Hepatocyte (in vitro differentiated cells): ENCODE data around the gene PECR. TPM values are rescaled to one million over a fixed set of nuclear protein-coding genes. Genes with fewer than 3 reads are reported as not detected.

Experiments used
- DNase-seq: peaks from one replicate; pipeline ENCODE4 v3.0.0-alpha.2; 2016; ENCODE audit warnings: low spot score
- H2AFZ ChIP-seq: fragments of 200-600 bp; sonication (generic); 2 replicates; pipeline ENCODE4 v1.6.0; 2016; ENCODE audit warnings: antibody characterized with exemption, mild to moderate bottlenecking
- H3K27ac ChIP-seq: fragments of 200-600 bp; sonication (generic); 2 replicates; pipeline ENCODE4 v1.5.1; 2016; ENCODE audit warnings: mild to moderate bottlenecking
- H3K27me3 ChIP-seq: fragments of 200-600 bp; sonication (generic); 2 replicates; pipeline ENCODE4 v1.6.1; 2016
- H3K36me3 ChIP-seq: fragments of 200-600 bp; sonication (generic); replicated peaks from 2 replicates; pipeline ENCODE4 v1.5.1; 2016; ENCODE audit warnings: low read depth; ENCODE audit not compliant: insufficient read depth
- H3K4me1 ChIP-seq: fragments of 200-600 bp; sonication (generic); 2 replicates; pipeline ENCODE4 v1.5.1; 2016; ENCODE audit warnings: mild to moderate bottlenecking, moderate library complexity; ENCODE audit not compliant: insufficient read depth
- H3K4me2 ChIP-seq: fragments of 200-600 bp; sonication (generic); 2 replicates; pipeline ENCODE4 v1.6.0; 2016
- H3K4me3 ChIP-seq: fragments of 200-600 bp; sonication (generic); 2 replicates; pipeline ENCODE4 v1.5.1; 2016; ENCODE audit warnings: mild to moderate bottlenecking
- H3K79me2 ChIP-seq: fragments of 200-600 bp; sonication (generic); 2 replicates; pipeline ENCODE4 v1.6.0; 2017; ENCODE audit warnings: mild to moderate bottlenecking
- H3K9me2 ChIP-seq: fragments of 200-600 bp; sonication (generic); replicated peaks from 2 replicates; pipeline ENCODE4 v1.6.0; 2017; ENCODE audit warnings: mild to moderate bottlenecking; ENCODE audit not compliant: insufficient read depth
- H3K9me3 ChIP-seq: fragments of 200-600 bp; sonication (generic); 2 replicates; pipeline ENCODE4 v1.5.1; 2016; ENCODE audit warnings: low read depth, mild to moderate bottlenecking
- H4K20me1 ChIP-seq: fragments of 200-600 bp; sonication (generic); 2 replicates; pipeline ENCODE4 v1.6.0; 2016; ENCODE audit warnings: mild to moderate bottlenecking; ENCODE audit not compliant: insufficient read depth, poor library complexity, severe bottlenecking
- EZH2 ChIP-seq: fragments of 200-600 bp; sonication (generic); IDR thresholded peaks from 2 replicates; pipeline ENCODE4 v1.6.1; 2016; ENCODE audit warnings: antibody characterized with exemption, mild to moderate bottlenecking, borderline replicate concordance
- EZH2phosphoT487 ChIP-seq: fragments of 200-600 bp; sonication (generic); IDR thresholded peaks from one replicate; pipeline ENCODE4 v1.6.1; 2018; ENCODE audit warnings: antibody characterized with exemption, mild to moderate bottlenecking, low read depth, moderate library complexity; ENCODE audit not compliant: unreplicated experiment, severe bottlenecking
- WGBS: methylation state at CpG from one replicate; pipeline ENCODE4 v1.1.6; 2016; ENCODE audit warnings: low lambda C conversion rate; ENCODE audit errors: missing lambda C conversion rate; 5-methylcytosine and 5-hydroxymethylcytosine counted together
- polyA plus RNA-seq: library from polyadenylated mRNA; unstranded; fragments of >200 nt; fragmentation: Nextera tagmentation; extraction: Ambion mirVana; gene quantifications from 2 replicates; pipeline ENCODE4 v1.2.1, GENCODE V29; 2016
- total RNA-seq: library from RNA; depleted of rRNA; stranded (reverse); fragments of >200 nt; gene quantifications from 2 replicates; pipeline ENCODE4 v1.2.3, GENCODE V29; 2014
- TF ChIP-seq, protein P1 (sequence below): fragments of 200-600 bp; sonication (generic); IDR thresholded peaks from 2 replicates; pipeline ENCODE4 v1.5.1; 2016; ENCODE audit warnings: antibody characterized with exemption, mild to moderate bottlenecking; ENCODE audit not compliant: poor library complexity

PECR gene
- total and polyA plus RNA-seq, 2 experiments from 2014 or later = 17.4 to 32.4 TPM

DNA sequence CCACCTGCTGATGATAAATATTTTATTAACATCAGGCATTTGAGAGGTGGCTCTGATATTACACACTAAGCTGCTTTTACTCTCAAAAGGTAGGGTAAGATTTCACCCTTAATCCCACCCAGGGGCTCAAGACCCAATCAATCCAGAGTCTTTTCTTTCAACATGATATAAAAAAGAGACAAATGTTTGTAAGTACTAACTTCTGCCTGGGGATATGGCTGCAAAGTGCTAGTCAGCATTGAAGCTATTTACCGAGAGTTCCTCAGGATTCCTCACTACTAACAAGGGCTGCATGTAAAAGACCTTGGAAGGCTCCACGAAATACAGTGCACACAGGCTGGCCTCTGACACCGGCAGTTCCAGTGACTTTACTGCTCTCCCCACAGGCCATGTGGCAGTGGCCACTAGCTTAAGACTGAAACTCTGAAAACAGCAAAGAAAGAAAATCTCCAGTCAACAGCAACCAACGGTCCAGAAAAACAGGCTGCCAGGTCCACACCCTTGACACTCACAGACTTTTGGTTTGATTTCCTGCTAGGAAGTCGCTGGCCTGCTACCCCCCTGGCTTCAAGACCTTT lies 79.4 kb downstream of the PECR start:
- Histone ChIP-seq H3K4me3 (no peak overlapping the region), H3K4me1 (no peaks in the 10 kb centered on the region), H3K9me3 (no peaks in the 10 kb centered on the region), H3K9me2 (no peaks in the 10 kb centered on the region), H3K4me2 (no peak overlapping the region), H2AFZ (no peak overlapping the region), H3K27me3 (no peaks in the 10 kb centered on the region), H3K79me2 (peaks cover 21% of the 10 kb centered on the region), H4K20me1 (no peaks in the 10 kb centered on the region), H3K36me3 (no peaks in the 10 kb centered on the region), H3K27ac (no peak overlapping the region)
- no peak for DNase-seq
- TF ChIP-seq, protein P1, sequence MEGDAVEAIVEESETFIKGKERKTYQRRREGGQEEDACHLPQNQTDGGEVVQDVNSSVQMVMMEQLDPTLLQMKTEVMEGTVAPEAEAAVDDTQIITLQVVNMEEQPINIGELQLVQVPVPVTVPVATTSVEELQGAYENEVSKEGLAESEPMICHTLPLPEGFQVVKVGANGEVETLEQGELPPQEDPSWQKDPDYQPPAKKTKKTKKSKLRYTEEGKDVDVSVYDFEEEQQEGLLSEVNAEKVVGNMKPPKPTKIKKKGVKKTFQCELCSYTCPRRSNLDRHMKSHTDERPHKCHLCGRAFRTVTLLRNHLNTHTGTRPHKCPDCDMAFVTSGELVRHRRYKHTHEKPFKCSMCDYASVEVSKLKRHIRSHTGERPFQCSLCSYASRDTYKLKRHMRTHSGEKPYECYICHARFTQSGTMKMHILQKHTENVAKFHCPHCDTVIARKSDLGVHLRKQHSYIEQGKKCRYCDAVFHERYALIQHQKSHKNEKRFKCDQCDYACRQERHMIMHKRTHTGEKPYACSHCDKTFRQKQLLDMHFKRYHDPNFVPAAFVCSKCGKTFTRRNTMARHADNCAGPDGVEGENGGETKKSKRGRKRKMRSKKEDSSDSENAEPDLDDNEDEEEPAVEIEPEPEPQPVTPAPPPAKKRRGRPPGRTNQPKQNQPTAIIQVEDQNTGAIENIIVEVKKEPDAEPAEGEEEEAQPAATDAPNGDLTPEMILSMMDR = no peak
- no peak for TF ChIP-seq EZH2phosphoT487
- 45% methylated on average over 5 of the region's 5 CpGs for WGBS

DNA sequence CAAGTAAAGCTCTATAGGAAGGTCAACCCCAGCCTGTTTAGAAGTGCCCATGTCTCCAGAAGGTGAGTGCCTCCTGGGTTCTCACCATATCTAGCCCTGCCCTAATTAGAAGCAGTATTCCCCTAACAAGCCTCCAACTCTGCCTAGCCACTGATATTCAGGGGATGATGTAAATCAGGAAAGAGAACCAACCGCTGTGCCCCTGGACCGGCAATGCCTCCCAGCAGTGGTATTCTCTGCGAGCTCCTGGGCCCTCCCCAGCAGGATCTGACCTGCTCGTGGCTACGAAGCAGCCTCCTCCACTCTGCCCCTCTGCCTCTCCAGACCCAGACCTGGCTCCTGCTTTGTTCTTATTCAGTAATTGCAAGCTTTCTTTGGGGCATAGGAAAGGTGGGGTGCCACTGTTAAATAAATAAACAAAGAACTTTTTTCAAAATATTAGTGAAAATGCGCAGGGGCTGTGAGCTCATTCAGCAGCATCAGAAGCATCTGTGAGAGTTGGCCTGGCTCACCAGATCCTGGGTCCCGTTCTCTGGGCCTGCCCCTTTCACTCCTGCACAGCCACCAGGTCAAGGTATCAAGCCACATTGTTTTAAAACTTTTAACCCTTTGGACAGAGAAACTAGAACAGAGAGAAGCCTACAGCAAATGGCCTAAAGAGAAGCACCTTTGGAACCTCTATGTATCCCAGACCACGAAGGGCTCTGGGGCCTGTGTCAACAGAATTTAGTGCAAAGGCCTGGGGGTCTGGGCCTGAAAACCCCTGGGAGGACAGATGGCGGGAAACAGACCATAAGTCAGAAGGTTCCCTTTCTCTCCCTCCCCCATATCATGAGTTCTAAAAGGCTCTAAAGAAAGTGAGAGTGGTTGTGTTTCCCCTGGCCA lies 80.2 kb downstream of the PECR start:
- Histone ChIP-seq H3K79me2 (peaks cover 16% of the 10 kb centered on the region), H3K4me2 (no peak overlapping the region), H4K20me1 (no peaks in the 10 kb centered on the region), H3K36me3 (no peaks in the 10 kb centered on the region), H3K27ac (no peak overlapping the region), H3K4me1 (no peaks in the 10 kb centered on the region), H3K9me3 (no peaks in the 10 kb centered on the region), H3K27me3 (no peaks in the 10 kb centered on the region), H3K9me2 (no peaks in the 10 kb centered on the region), H2AFZ (no peak overlapping the region), H3K4me3 (no peak overlapping the region)
- TF ChIP-seq EZH2phosphoT487 (no peak), EZH2 (no peak)
- TF ChIP-seq, protein P1 = no peak
- no peak for DNase-seq
- WGBS = 71% methylated on average over 9 of the region's 9 CpGs

DNA sequence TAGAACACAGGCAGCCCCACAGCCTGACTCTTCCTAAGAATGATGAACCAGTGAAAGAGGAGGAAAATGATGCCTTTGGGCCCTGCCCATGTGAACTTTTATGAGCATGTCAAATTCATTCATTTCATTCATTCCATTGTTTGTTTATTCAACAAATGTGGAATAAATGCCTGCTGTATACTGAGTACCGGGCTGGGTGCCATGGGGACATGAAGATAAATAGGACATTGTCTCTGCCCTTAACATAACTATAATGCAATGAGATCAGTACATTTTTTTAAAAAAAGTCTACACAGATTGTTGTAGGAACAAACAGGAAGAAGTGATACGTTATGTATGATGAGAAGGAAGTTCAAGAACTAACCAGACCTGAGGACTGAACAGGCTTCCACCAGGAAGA lies 83.0 kb downstream of the PECR start:
- no peaks in the 10 kb centered on the region for H3K27me3 ChIP-seq
- no peaks in the 10 kb centered on the region for H3K4me1 ChIP-seq
- TF ChIP-seq, protein P1 = no peak
- TF ChIP-seq EZH2 (no peak), EZH2phosphoT487 (no peak)
- H3K27ac ChIP-seq = no peak overlapping the region
- H3K4me3 ChIP-seq = no peak overlapping the region
- 82% methylated on average over 2 of the region's 2 CpGs for WGBS
- H3K36me3 ChIP-seq = no peaks in the 10 kb centered on the region
- H3K9me3 ChIP-seq = no peaks in the 10 kb centered on the region
- H4K20me1 ChIP-seq = no peaks in the 10 kb centered on the region
- H3K79me2 ChIP-seq = peaks cover 6% of the 10 kb centered on the region
- DNase-seq = no peak
- no peak overlapping the region for H2AFZ ChIP-seq
- H3K4me2 ChIP-seq = no peak overlapping the region
- H3K9me2 ChIP-seq = no peaks in the 10 kb centered on the region
